Hepatocyte (in vitro differentiated cells): ENCODE data around the gene SRPK3. TPM values are rescaled to one million over a fixed set of nuclear protein-coding genes. Genes with fewer than 3 reads are reported as not detected.

ENCODE experiments used
- DNase-seq: peaks from one replicate; pipeline ENCODE4 v3.0.0-alpha.2; 2016; ENCODE audit warnings: low spot score
- H2AFZ ChIP-seq: fragments of 200-600 bp; sonication (generic); 2 replicates; pipeline ENCODE4 v1.6.0; 2016; ENCODE audit warnings: antibody characterized with exemption, mild to moderate bottlenecking
- H3K27ac ChIP-seq: fragments of 200-600 bp; sonication (generic); 2 replicates; pipeline ENCODE4 v1.5.1; 2016; ENCODE audit warnings: mild to moderate bottlenecking
- H3K27me3 ChIP-seq: fragments of 200-600 bp; sonication (generic); 2 replicates; pipeline ENCODE4 v1.6.1; 2016
- H3K36me3 ChIP-seq: fragments of 200-600 bp; sonication (generic); replicated peaks from 2 replicates; pipeline ENCODE4 v1.5.1; 2016; ENCODE audit warnings: low read depth; ENCODE audit not compliant: insufficient read depth
- H3K4me1 ChIP-seq: fragments of 200-600 bp; sonication (generic); 2 replicates; pipeline ENCODE4 v1.5.1; 2016; ENCODE audit warnings: mild to moderate bottlenecking, moderate library complexity; ENCODE audit not compliant: insufficient read depth
- H3K4me2 ChIP-seq: fragments of 200-600 bp; sonication (generic); 2 replicates; pipeline ENCODE4 v1.6.0; 2016
- H3K4me3 ChIP-seq: fragments of 200-600 bp; sonication (generic); 2 replicates; pipeline ENCODE4 v1.5.1; 2016; ENCODE audit warnings: mild to moderate bottlenecking
- H3K79me2 ChIP-seq: fragments of 200-600 bp; sonication (generic); 2 replicates; pipeline ENCODE4 v1.6.0; 2017; ENCODE audit warnings: mild to moderate bottlenecking
- H3K9me2 ChIP-seq: fragments of 200-600 bp; sonication (generic); replicated peaks from 2 replicates; pipeline ENCODE4 v1.6.0; 2017; ENCODE audit warnings: mild to moderate bottlenecking; ENCODE audit not compliant: insufficient read depth
- H3K9me3 ChIP-seq: fragments of 200-600 bp; sonication (generic); 2 replicates; pipeline ENCODE4 v1.5.1; 2016; ENCODE audit warnings: low read depth, mild to moderate bottlenecking
- H4K20me1 ChIP-seq: fragments of 200-600 bp; sonication (generic); 2 replicates; pipeline ENCODE4 v1.6.0; 2016; ENCODE audit warnings: mild to moderate bottlenecking; ENCODE audit not compliant: insufficient read depth, poor library complexity, severe bottlenecking
- CTCF ChIP-seq: fragments of 200-600 bp; sonication (generic); IDR thresholded peaks from 2 replicates; pipeline ENCODE4 v1.5.1; 2016; ENCODE audit warnings: antibody characterized with exemption, mild to moderate bottlenecking; ENCODE audit not compliant: poor library complexity
- EZH2 ChIP-seq: fragments of 200-600 bp; sonication (generic); IDR thresholded peaks from 2 replicates; pipeline ENCODE4 v1.6.1; 2016; ENCODE audit warnings: antibody characterized with exemption, mild to moderate bottlenecking, borderline replicate concordance
- EZH2phosphoT487 ChIP-seq: fragments of 200-600 bp; sonication (generic); IDR thresholded peaks from one replicate; pipeline ENCODE4 v1.6.1; 2018; ENCODE audit warnings: antibody characterized with exemption, mild to moderate bottlenecking, low read depth, moderate library complexity; ENCODE audit not compliant: unreplicated experiment, severe bottlenecking
- WGBS: methylation state at CpG from one replicate; pipeline ENCODE4 v1.1.6; 2016; ENCODE audit warnings: low lambda C conversion rate; ENCODE audit errors: missing lambda C conversion rate; 5-methylcytosine and 5-hydroxymethylcytosine counted together
- polyA plus RNA-seq: library from polyadenylated mRNA; unstranded; fragments of >200 nt; fragmentation: Nextera tagmentation; extraction: Ambion mirVana; gene quantifications from 2 replicates; pipeline ENCODE4 v1.2.1, GENCODE V29; 2016
- total RNA-seq: library from RNA; depleted of rRNA; stranded (reverse); fragments of >200 nt; gene quantifications from 2 replicates; pipeline ENCODE4 v1.2.3, GENCODE V29; 2014

The SRPK3 gene
- total and polyA plus RNA-seq, 2 experiments from 2014 or later, result 0.20 to 0.89 TPM

- no peaks in the 10 kb centered on the region for H3K9me3 ChIP-seq
- 89% methylated on average over 18 of the region's 18 CpGs for WGBS
- no peak for DNase-seq
- TF ChIP-seq EZH2, result no peak
- TF ChIP-seq CTCF, result no peak
- no peak for TF ChIP-seq EZH2phosphoT487
- H3K36me3 ChIP-seq, result no peaks in the 10 kb centered on the region
- H2AFZ ChIP-seq, result no peak overlapping the region
- H3K9me2 ChIP-seq, result no peaks in the 10 kb centered on the region
- H3K4me1 ChIP-seq, result peaks cover 5% of the 10 kb centered on the region
- no peaks in the 10 kb centered on the region for H3K79me2 ChIP-seq
- no peaks in the 10 kb centered on the region for H4K20me1 ChIP-seq
- H3K27me3 ChIP-seq, result no peaks in the 10 kb centered on the region
- H3K27ac ChIP-seq, result no peak overlapping the region
- no peak overlapping the region for H3K4me2 ChIP-seq
- no peak overlapping the region for H3K4me3 ChIP-seq
Measured at GRCh38 chrX:153763298-153763932, 17.4 kb upstream of the SRPK3 start.

GRCh38 chrX:153763989-153764755 is 16.7 kb upstream of the SRPK3 start, which contains the start of gene PLXNB3:
Gene PLXNB3 (plus strand): TSS chrX:153764249. CDS start chrX:153765536, 1,287 bp downstream.
- no peaks in the 10 kb centered on the region for H4K20me1 ChIP-seq
- no peaks in the 10 kb centered on the region for H3K9me3 ChIP-seq
- no peaks in the 10 kb centered on the region for H3K27me3 ChIP-seq
- no peaks in the 10 kb centered on the region for H3K36me3 ChIP-seq
- no peaks in the 10 kb centered on the region for H3K79me2 ChIP-seq
- H3K4me3 ChIP-seq, result no peak within 1 kb of the TSS
- peak within 1 kb of the TSS; percentile 49 for H3K4me2 ChIP-seq
- H3K4me1 ChIP-seq, result peaks cover 5% of the 10 kb centered on the region
- H3K9me2 ChIP-seq, result no peaks in the 10 kb centered on the region
- H2AFZ ChIP-seq, result no peak within 1 kb of the TSS
- no peak for TF ChIP-seq EZH2
- peak; percentile 63 for TF ChIP-seq CTCF
- no peak for TF ChIP-seq EZH2phosphoT487
- peak; percentile 83 for DNase-seq
- WGBS, result 75% methylated on average over 26 of the region's 26 CpGs
- H3K27ac ChIP-seq, result no peak within 1 kb of the TSS

GRCh38 chrX:153764786-153765137 is 16.1 kb upstream of the SRPK3 start:
- H3K9me2 ChIP-seq, result no peaks in the 10 kb centered on the region
- no peaks in the 10 kb centered on the region for H3K27me3 ChIP-seq
- H2AFZ ChIP-seq, result no peak overlapping the region
- 94% methylated on average over 7 of the region's 7 CpGs for WGBS
- H3K79me2 ChIP-seq, result no peaks in the 10 kb centered on the region
- H3K4me2 ChIP-seq, result no peak overlapping the region
- TF ChIP-seq EZH2phosphoT487, result no peak
- TF ChIP-seq EZH2, result no peak
- no peak for TF ChIP-seq CTCF
- no peak overlapping the region for H3K27ac ChIP-seq
- H3K4me3 ChIP-seq, result no peak overlapping the region
- no peaks in the 10 kb centered on the region for H4K20me1 ChIP-seq
- peaks cover 5% of the 10 kb centered on the region for H3K4me1 ChIP-seq
- H3K9me3 ChIP-seq, result no peaks in the 10 kb centered on the region
- DNase-seq, result no peak
- no peaks in the 10 kb centered on the region for H3K36me3 ChIP-seq
